ENCODE measurements around the gene AR.

Gene AR

GRCh38 chrX:67734111-67734753 lies 190.4 kb downstream of the AR start:
- no peak overlapping the region for H3K4me3 ChIP-seq (ENCODE audit: low read depth, low read length)
- in situ Hi-C loops (cut with HindIII; ENCODE audit: low sequenced_read_pairs), result no loop called here
- no peak for TF ChIP-seq CTCF (IDR thresholded peaks at IDR 0.05; ENCODE audit: low read depth, low read length)
- no peak for DNase-seq (ENCODE audit: low read depth, low spot score)

- in situ Hi-C loops (cut with HindIII; ENCODE audit: low sequenced_read_pairs), result no loop called here
- no peak for DNase-seq (ENCODE audit: low read depth, low spot score)
- TF ChIP-seq CTCF (IDR thresholded peaks at IDR 0.05; ENCODE audit: low read depth, low read length), result no peak
- no peak overlapping the region for H3K4me3 ChIP-seq (ENCODE audit: low read depth, low read length)
These were observed 205.7 kb downstream of the AR start for GRCh38 chrX:67749536-67749935.

GRCh38 chrX:67750694-67751093 lies 206.9 kb downstream of the AR start:
- no peak for TF ChIP-seq CTCF (IDR thresholded peaks at IDR 0.05; ENCODE audit: low read depth, low read length)
- DNase-seq (ENCODE audit: low read depth, low spot score), result no peak
- in situ Hi-C loops (cut with HindIII; ENCODE audit: low sequenced_read_pairs), result no loop called here
- no peak overlapping the region for H3K4me3 ChIP-seq (ENCODE audit: low read depth, low read length)

- no peak for TF ChIP-seq CTCF (IDR thresholded peaks at IDR 0.05; ENCODE audit: low read depth, low read length)
- DNase-seq (ENCODE audit: low read depth, low spot score), result no peak
- no peak overlapping the region for H3K4me3 ChIP-seq (ENCODE audit: low read depth, low read length)
- in situ Hi-C loops (cut with HindIII; ENCODE audit: low sequenced_read_pairs), result no loop called here
These were observed 215.2 kb downstream of the AR start for GRCh38 chrX:67759018-67759417.

GRCh38 chrX:67777148-67777547 lies 233.3 kb downstream of the AR start:
- no peak for TF ChIP-seq CTCF (IDR thresholded peaks at IDR 0.05; ENCODE audit: low read depth, low read length)
- no peak overlapping the region for H3K4me3 ChIP-seq (ENCODE audit: low read depth, low read length)
- in situ Hi-C loops (cut with HindIII; ENCODE audit: low sequenced_read_pairs), result no loop called here
- no peak for DNase-seq (ENCODE audit: low read depth, low spot score)

- in situ Hi-C loops (cut with HindIII; ENCODE audit: low sequenced_read_pairs), result no loop called here
- no peak overlapping the region for H3K4me3 ChIP-seq (ENCODE audit: low read depth, low read length)
- no peak for TF ChIP-seq CTCF (IDR thresholded peaks at IDR 0.05; ENCODE audit: low read depth, low read length)
- no peak for DNase-seq (ENCODE audit: low read depth, low spot score)
These were observed 235.3 kb downstream of the AR start for GRCh38 chrX:67779099-67779498.

Data from astrocyte of the spinal cord (primary cell).